GM23338 (cell line): ENCODE results near the gene NTM. TPM values are rescaled to one million over a fixed set of nuclear protein-coding genes. Genes with fewer than 3 reads are reported as not detected.

Experiments used
- ATAC-seq: fragments of 200-7000 bp; cut with Tn5 transposase; 3 replicates; pipeline ENCODE4 v1.9.1; 2020
- DNase-seq: peaks from one replicate; pipeline ENCODE4 v3.0.0-alpha.2; 2015; ENCODE audit warnings: low spot score
- H2AFZ ChIP-seq: fragments of 200-600 bp; sonication (generic); 2 replicates; pipeline ENCODE4 v1.8.0; 2016; ENCODE audit warnings: antibody characterized with exemption, mild to moderate bottlenecking, moderate library complexity
- H3F3A ChIP-seq: fragments of 200-600 bp; sonication (generic); replicated peaks from 2 replicates; pipeline ENCODE4 v1.8.0; 2017; ENCODE audit warnings: antibody characterized with exemption, mixed run types, low read depth
- H3K27ac ChIP-seq: fragments of 200-600 bp; sonication (generic); 2 replicates; pipeline ENCODE4 v1.6.1; 2016; ENCODE audit warnings: low read depth
- H3K27me3 ChIP-seq: fragments of 200-600 bp; sonication (generic); 2 replicates; pipeline ENCODE4 v1.8.0; 2016; ENCODE audit warnings: mild to moderate bottlenecking, mixed run types, moderate library complexity; ENCODE audit not compliant: insufficient read depth
- H3K36me3 ChIP-seq: fragments of 200-600 bp; sonication (generic); 2 replicates; pipeline ENCODE4 v1.8.0; 2016; ENCODE audit warnings: mild to moderate bottlenecking; ENCODE audit not compliant: insufficient read depth
- H3K4me1 ChIP-seq: fragments of 200-600 bp; sonication (generic); 2 replicates; pipeline ENCODE4 v1.8.0; 2016; ENCODE audit warnings: mild to moderate bottlenecking, moderate library complexity; ENCODE audit not compliant: insufficient read depth
- H3K4me2 ChIP-seq: fragments of 200-600 bp; sonication (generic); 2 replicates; pipeline ENCODE4 v1.7.1; 2017; ENCODE audit warnings: mixed run types
- H3K4me3 ChIP-seq: fragments of 200-600 bp; sonication (generic); 2 replicates; pipeline ENCODE4 v1.6.1; 2016; ENCODE audit warnings: mixed run types
- H3K79me2 ChIP-seq: fragments of 200-600 bp; sonication (generic); replicated peaks from 2 replicates; pipeline ENCODE4 v1.8.0; 2017; ENCODE audit warnings: mild to moderate bottlenecking; ENCODE audit not compliant: insufficient read depth
- H3K9me2 ChIP-seq: fragments of 200-600 bp; sonication (generic); 2 replicates; pipeline ENCODE4 v1.8.0; 2017; ENCODE audit not compliant: insufficient read depth
- H4K20me1 ChIP-seq: fragments of 200-600 bp; sonication (generic); replicated peaks from 2 replicates; pipeline ENCODE4 v1.8.0; 2017; ENCODE audit warnings: mild to moderate bottlenecking; ENCODE audit not compliant: insufficient read depth
- H3K27ac Mint-ChIP-seq: 2 replicates; pipeline ENCODE4 v1.8.0; 2020; ENCODE audit warnings: inconsistent platforms, mild to moderate bottlenecking, moderate library complexity, mixed read lengths
- H3K27me3 Mint-ChIP-seq: 3 replicates; pipeline ENCODE4 v1.8.0; 2022; ENCODE audit warnings: low read depth, mild to moderate bottlenecking, moderate library complexity, mixed read lengths, inconsistent platforms; ENCODE audit not compliant: insufficient read depth, poor library complexity
- H3K36me3 Mint-ChIP-seq: 3 replicates; pipeline ENCODE4 v1.8.0; 2021; ENCODE audit warnings: low read depth, mild to moderate bottlenecking, inconsistent platforms, moderate library complexity, mixed read lengths
- H3K4me1 Mint-ChIP-seq: 3 replicates; pipeline ENCODE4 v1.8.0; 2020; ENCODE audit warnings: mild to moderate bottlenecking, inconsistent platforms, mixed read lengths
- H3K4me3 Mint-ChIP-seq: 3 replicates; pipeline ENCODE4 v1.8.0; 2021; ENCODE audit warnings: moderate library complexity, mild to moderate bottlenecking, inconsistent platforms, mixed read lengths
- H3K9me3 Mint-ChIP-seq: 3 replicates; pipeline ENCODE4 v1.8.0; 2020; ENCODE audit warnings: moderate library complexity, mild to moderate bottlenecking, inconsistent platforms, mixed read lengths
- CREB1 ChIP-seq: fragments of 250-450 bp; sonication (Bioruptor Pico); IDR thresholded peaks from 2 replicates; pipeline ENCODE4 v1.5.0; 2020; ENCODE audit warnings: low read depth, mild to moderate bottlenecking, moderate library complexity
- EZH2 ChIP-seq: fragments of 200-600 bp; sonication (generic); IDR thresholded peaks from one replicate; pipeline ENCODE4 v1.8.0; 2017; ENCODE audit warnings: antibody characterized with exemption, mild to moderate bottlenecking, low read depth; ENCODE audit not compliant: unreplicated experiment
- EZH2phosphoT487 ChIP-seq: fragments of 200-600 bp; sonication (generic); IDR thresholded peaks from one replicate; pipeline ENCODE4 v1.8.1; 2018; ENCODE audit warnings: antibody characterized with exemption; ENCODE audit not compliant: unreplicated experiment
- JUNB ChIP-seq: IDR thresholded peaks from one replicate; pipeline ENCODE4 v1.6.1; 2016; ENCODE audit warnings: antibody characterized with exemption; ENCODE audit not compliant: unreplicated experiment
- NANOG ChIP-seq: IDR thresholded peaks from 2 replicates; pipeline ENCODE4 v1.6.1; 2016; ENCODE audit warnings: antibody characterized with exemption, borderline replicate concordance
- POLR2AphosphoS5 ChIP-seq: IDR thresholded peaks from 2 replicates; pipeline ENCODE4 v1.6.1; 2016; ENCODE audit warnings: antibody characterized with exemption, low read depth
- STAT1 ChIP-seq: IDR thresholded peaks from one replicate; pipeline ENCODE4 v1.6.1; 2016; ENCODE audit warnings: antibody characterized with exemption; ENCODE audit not compliant: unreplicated experiment
- ZNF114 ChIP-seq: fragments of 250-450 bp; sonication (Bioruptor Pico); IDR thresholded peaks from 2 replicates; pipeline ENCODE4 v1.5.0; 2020; ENCODE audit warnings: mild to moderate bottlenecking, moderate library complexity
- ZNF331 ChIP-seq: fragments of 250-450 bp; sonication (Bioruptor Pico); IDR thresholded peaks from 2 replicates; pipeline ENCODE4 v1.5.0; 2020; ENCODE audit warnings: low read depth, mild to moderate bottlenecking, moderate library complexity
- polyA plus RNA-seq: library from polyadenylated mRNA; unstranded; fragments of >200 nt; fragmentation: Nextera tagmentation; extraction: Ambion mirVana; gene quantifications from 2 replicates; pipeline ENCODE4 v1.2.1, GENCODE V29; 2016
- total RNA-seq: library from RNA; depleted of rRNA; stranded (reverse); fragments of >200 nt; shearing (Covaris generic); gene quantifications from 2 replicates; pipeline ENCODE4 v1.2.3, GENCODE V29; 2014
- TF ChIP-seq, protein P1 (sequence below): fragments of 250-450 bp; sonication (Bioruptor Pico); IDR thresholded peaks from 2 replicates; pipeline ENCODE4 v1.5.0; 2020; ENCODE audit warnings: mild to moderate bottlenecking, moderate library complexity
- TF ChIP-seq, protein P2 (sequence below): IDR thresholded peaks from 2 replicates; pipeline ENCODE4 v1.6.1; 2016; ENCODE audit warnings: antibody characterized with exemption
- TF ChIP-seq, protein P3 (sequence below), 2 experiments: fragments of 200-600 bp in 1 of 2; sonication (generic) in 1 of 2; conservative IDR thresholded peaks; 2 replicates each; pipeline versions ENCODE4 v1.5.1 to v1.6.1; 2016 to 2017; ENCODE audit warnings: antibody characterized with exemption in 2 of 2, low read depth in 2 of 2, mild to moderate bottlenecking in 2 of 2, moderate library complexity in 1 of 2
- TF ChIP-seq, protein P4 (sequence below): IDR thresholded peaks from one replicate; pipeline ENCODE4 v1.6.1; 2018; ENCODE audit warnings: antibody characterized with exemption; ENCODE audit not compliant: unreplicated experiment

NTM gene
- total and polyA plus RNA-seq, 2 experiments from 2014 or later, result 10.6 to 14.6 TPM

DNA sequence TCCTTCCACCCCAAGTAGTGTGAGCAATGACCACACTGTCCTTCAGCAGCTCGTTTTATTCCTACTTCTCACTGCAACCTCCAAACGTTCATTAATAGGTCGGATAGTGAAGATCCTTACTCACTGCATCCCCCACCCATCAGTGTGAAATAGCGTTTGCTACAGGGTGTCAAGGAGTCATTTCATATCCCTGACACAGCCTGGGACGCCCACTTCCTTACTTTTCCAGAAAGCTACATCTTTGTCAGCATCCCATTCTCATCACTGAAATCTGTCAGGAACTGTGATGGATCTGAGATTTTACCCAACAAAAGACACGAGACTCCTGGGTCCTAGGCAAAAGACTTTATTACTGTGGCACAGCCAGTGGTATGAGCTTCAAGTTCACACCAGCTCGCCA is 592.4 kb downstream of the NTM start:
- Mint-ChIP-seq H3K4me1 (peaks cover 18% of the 10 kb centered on the region), H3K36me3 (peaks cover 7% of the 10 kb centered on the region)
- ATAC-seq, result no peak

More for the DNA sequence above, 592.4 kb downstream of the NTM start:
- Histone ChIP-seq H3K27ac (no peak overlapping the region), H3K4me2 (no peak overlapping the region), H3K4me3 (no peak overlapping the region), H3K9me2 (peaks cover 17% of the 10 kb centered on the region), H3K79me2 (no peaks in the 10 kb centered on the region), H3K4me1 (peaks cover 4% of the 10 kb centered on the region; the same call in 1 of the 2 replicates), H2AFZ (no peak overlapping the region), H4K20me1 (no peaks in the 10 kb centered on the region), H3K27me3 (no peaks in the 10 kb centered on the region), H3F3A (no peaks in the 10 kb centered on the region), H3K36me3 (no peaks in the 10 kb centered on the region)
- Mint-ChIP-seq H3K9me3 (no peaks in the 10 kb centered on the region), H3K27ac (no peak overlapping the region), H3K27me3 (peaks cover 3% of the 10 kb centered on the region), H3K4me3 (no peak overlapping the region)
- DNase-seq, result no peak
- TF ChIP-seq EZH2, result no peak
- TF ChIP-seq JUNB, result no peak
- no peak for TF ChIP-seq ZNF114 (CRISPR knock-in tag)
- TF ChIP-seq CREB1, result no peak
- no peak for TF ChIP-seq POLR2AphosphoS5
- no peak for TF ChIP-seq EZH2phosphoT487
- TF ChIP-seq ZNF331, result no peak
- TF ChIP-seq, protein P1, sequence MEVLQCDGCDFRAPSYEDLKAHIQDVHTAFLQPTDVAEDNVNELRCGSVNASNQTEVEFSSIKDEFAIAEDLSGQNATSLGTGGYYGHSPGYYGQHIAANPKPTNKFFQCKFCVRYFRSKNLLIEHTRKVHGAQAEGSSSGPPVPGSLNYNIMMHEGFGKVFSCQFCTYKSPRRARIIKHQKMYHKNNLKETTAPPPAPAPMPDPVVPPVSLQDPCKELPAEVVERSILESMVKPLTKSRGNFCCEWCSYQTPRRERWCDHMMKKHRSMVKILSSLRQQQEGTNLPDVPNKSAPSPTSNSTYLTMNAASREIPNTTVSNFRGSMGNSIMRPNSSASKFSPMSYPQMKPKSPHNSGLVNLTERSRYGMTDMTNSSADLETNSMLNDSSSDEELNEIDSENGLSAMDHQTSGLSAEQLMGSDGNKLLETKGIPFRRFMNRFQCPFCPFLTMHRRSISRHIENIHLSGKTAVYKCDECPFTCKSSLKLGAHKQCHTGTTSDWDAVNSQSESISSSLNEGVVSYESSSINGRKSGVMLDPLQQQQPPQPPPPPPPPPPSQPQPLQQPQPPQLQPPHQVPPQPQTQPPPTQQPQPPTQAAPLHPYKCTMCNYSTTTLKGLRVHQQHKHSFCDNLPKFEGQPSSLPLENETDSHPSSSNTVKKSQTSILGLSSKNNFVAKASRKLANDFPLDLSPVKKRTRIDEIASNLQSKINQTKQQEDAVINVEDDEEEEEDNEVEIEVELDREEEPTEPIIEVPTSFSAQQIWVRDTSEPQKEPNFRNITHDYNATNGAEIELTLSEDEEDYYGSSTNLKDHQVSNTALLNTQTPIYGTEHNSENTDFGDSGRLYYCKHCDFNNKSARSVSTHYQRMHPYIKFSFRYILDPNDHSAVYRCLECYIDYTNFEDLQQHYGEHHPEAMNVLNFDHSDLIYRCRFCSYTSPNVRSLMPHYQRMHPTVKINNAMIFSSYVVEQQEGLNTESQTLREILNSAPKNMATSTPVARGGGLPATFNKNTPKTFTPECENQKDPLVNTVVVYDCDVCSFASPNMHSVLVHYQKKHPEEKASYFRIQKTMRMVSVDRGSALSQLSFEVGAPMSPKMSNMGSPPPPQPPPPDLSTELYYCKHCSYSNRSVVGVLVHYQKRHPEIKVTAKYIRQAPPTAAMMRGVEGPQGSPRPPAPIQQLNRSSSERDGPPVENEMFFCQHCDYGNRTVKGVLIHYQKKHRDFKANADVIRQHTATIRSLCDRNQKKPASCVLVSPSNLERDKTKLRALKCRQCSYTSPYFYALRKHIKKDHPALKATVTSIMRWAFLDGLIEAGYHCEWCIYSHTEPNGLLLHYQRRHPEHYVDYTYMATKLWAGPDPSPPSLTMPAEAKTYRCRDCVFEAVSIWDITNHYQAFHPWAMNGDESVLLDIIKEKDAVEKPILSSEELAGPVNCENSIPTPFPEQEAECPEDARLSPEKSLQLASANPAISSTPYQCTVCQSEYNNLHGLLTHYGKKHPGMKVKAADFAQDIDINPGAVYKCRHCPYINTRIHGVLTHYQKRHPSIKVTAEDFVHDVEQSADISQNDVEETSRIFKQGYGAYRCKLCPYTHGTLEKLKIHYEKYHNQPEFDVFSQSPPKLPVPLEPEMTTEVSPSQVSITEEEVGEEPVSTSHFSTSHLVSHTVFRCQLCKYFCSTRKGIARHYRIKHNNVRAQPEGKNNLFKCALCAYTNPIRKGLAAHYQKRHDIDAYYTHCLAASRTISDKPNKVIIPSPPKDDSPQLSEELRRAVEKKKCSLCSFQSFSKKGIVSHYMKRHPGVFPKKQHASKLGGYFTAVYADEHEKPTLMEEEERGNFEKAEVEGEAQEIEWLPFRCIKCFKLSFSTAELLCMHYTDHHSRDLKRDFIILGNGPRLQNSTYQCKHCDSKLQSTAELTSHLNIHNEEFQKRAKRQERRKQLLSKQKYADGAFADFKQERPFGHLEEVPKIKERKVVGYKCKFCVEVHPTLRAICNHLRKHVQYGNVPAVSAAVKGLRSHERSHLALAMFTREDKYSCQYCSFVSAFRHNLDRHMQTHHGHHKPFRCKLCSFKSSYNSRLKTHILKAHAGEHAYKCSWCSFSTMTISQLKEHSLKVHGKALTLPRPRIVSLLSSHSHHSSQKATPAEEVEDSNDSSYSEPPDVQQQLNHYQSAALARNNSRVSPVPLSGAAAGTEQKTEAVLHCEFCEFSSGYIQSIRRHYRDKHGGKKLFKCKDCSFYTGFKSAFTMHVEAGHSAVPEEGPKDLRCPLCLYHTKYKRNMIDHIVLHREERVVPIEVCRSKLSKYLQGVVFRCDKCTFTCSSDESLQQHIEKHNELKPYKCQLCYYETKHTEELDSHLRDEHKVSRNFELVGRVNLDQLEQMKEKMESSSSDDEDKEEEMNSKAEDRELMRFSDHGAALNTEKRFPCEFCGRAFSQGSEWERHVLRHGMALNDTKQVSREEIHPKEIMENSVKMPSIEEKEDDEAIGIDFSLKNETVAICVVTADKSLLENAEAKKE, result no peak
- TF ChIP-seq, protein P2, sequence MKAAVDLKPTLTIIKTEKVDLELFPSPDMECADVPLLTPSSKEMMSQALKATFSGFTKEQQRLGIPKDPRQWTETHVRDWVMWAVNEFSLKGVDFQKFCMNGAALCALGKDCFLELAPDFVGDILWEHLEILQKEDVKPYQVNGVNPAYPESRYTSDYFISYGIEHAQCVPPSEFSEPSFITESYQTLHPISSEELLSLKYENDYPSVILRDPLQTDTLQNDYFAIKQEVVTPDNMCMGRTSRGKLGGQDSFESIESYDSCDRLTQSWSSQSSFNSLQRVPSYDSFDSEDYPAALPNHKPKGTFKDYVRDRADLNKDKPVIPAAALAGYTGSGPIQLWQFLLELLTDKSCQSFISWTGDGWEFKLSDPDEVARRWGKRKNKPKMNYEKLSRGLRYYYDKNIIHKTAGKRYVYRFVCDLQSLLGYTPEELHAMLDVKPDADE, result no peak
- TF ChIP-seq STAT1, result no peak
- no peak for TF ChIP-seq NANOG
- TF ChIP-seq, protein P3, sequence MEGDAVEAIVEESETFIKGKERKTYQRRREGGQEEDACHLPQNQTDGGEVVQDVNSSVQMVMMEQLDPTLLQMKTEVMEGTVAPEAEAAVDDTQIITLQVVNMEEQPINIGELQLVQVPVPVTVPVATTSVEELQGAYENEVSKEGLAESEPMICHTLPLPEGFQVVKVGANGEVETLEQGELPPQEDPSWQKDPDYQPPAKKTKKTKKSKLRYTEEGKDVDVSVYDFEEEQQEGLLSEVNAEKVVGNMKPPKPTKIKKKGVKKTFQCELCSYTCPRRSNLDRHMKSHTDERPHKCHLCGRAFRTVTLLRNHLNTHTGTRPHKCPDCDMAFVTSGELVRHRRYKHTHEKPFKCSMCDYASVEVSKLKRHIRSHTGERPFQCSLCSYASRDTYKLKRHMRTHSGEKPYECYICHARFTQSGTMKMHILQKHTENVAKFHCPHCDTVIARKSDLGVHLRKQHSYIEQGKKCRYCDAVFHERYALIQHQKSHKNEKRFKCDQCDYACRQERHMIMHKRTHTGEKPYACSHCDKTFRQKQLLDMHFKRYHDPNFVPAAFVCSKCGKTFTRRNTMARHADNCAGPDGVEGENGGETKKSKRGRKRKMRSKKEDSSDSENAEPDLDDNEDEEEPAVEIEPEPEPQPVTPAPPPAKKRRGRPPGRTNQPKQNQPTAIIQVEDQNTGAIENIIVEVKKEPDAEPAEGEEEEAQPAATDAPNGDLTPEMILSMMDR (conservative IDR thresholded peaks at IDR 0.05; ENCODE audit: low read depth in 2 of 2), result no peak
- TF ChIP-seq, protein P4, sequence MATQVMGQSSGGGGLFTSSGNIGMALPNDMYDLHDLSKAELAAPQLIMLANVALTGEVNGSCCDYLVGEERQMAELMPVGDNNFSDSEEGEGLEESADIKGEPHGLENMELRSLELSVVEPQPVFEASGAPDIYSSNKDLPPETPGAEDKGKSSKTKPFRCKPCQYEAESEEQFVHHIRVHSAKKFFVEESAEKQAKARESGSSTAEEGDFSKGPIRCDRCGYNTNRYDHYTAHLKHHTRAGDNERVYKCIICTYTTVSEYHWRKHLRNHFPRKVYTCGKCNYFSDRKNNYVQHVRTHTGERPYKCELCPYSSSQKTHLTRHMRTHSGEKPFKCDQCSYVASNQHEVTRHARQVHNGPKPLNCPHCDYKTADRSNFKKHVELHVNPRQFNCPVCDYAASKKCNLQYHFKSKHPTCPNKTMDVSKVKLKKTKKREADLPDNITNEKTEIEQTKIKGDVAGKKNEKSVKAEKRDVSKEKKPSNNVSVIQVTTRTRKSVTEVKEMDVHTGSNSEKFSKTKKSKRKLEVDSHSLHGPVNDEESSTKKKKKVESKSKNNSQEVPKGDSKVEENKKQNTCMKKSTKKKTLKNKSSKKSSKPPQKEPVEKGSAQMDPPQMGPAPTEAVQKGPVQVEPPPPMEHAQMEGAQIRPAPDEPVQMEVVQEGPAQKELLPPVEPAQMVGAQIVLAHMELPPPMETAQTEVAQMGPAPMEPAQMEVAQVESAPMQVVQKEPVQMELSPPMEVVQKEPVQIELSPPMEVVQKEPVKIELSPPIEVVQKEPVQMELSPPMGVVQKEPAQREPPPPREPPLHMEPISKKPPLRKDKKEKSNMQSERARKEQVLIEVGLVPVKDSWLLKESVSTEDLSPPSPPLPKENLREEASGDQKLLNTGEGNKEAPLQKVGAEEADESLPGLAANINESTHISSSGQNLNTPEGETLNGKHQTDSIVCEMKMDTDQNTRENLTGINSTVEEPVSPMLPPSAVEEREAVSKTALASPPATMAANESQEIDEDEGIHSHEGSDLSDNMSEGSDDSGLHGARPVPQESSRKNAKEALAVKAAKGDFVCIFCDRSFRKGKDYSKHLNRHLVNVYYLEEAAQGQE, result no peak
